Measurements from ENCODE around the gene FBH1.

FBH1 gene

GRCh38 chr10:5891009-5891408 lies 966 bp downstream of the FBH1 start:
- H3K4me1 Mint-ChIP-seq = peaks cover 62% of the 10 kb centered on the region
- peaks cover 26% of the 10 kb centered on the region for H3K36me3 Mint-ChIP-seq (ENCODE audit: low read depth)
- ATAC-seq = no peak
- H3K27ac Mint-ChIP-seq = peak overlapping the region; percentile 88
- DNase-seq = no peak
- peak overlapping the region; percentile 94 for H3K4me3 Mint-ChIP-seq
- H3K9me3 Mint-ChIP-seq = no peaks in the 10 kb centered on the region
- H3K27me3 Mint-ChIP-seq = no peaks in the 10 kb centered on the region

- Mint-ChIP-seq H3K27ac (no peak overlapping the region), H3K36me3 (ENCODE audit: low read depth) (peaks cover 24% of the 10 kb centered on the region), H3K4me3 (peak overlapping the region; percentile 44), H3K9me3 (no peaks in the 10 kb centered on the region), H3K27me3 (no peaks in the 10 kb centered on the region), H3K4me1 (peaks cover 65% of the 10 kb centered on the region)
- no peak for DNase-seq
- ATAC-seq = no peak
Observed at GRCh38 chr10:5892007-5892406, 2.0 kb downstream of the FBH1 start.

DNA sequence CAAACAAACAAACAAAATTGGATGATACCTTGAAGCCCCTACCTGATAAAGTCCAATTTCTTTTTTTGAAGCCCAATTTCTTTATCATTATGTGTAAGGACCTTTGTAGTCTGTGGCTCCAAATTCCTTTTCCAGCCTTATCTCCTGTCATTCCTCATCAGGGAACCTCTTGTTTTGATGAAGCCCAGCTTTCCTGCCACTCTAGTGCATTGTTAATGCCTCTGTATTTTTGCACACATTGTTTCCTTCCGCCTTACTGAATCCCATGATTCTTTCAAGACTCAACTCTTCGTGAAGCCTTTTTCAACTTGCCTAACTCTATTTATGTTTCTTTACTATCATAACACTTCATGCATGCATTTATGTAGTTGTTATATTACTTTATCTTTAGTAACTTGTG lies 3.3 kb downstream of the FBH1 start:
- Mint-ChIP-seq H3K4me1 (peaks cover 56% of the 10 kb centered on the region), H3K9me3 (no peaks in the 10 kb centered on the region), H3K36me3 (ENCODE audit: low read depth) (peaks cover 30% of the 10 kb centered on the region), H3K27ac (no peak overlapping the region), H3K4me3 (no peak overlapping the region), H3K27me3 (no peaks in the 10 kb centered on the region)
- ATAC-seq (no peak), DNase-seq (no peak)

DNA sequence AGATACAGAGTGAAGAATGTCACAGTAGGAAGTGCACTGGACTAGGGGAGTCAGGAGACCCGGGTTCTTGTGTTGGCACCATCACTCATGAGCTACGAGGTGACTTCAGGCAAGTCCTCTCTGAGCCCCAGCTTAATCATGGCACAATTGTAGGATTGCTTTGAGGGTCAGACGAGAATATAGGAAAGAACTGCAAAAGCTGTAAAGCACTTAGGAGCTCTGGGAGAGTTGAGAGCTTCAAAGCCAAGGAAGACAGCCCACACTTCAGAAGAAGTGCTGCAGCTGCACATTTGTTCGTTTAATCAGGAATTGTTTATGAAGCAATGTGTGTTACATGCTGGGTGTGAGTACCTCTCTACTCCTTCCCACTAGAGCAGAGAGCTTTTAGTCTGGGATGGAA lies 4.4 kb downstream of the FBH1 start:
- H3K9me3 Mint-ChIP-seq = no peaks in the 10 kb centered on the region
- no peak overlapping the region for H3K27ac Mint-ChIP-seq
- H3K4me3 Mint-ChIP-seq = no peak overlapping the region
- peaks cover 30% of the 10 kb centered on the region for H3K36me3 Mint-ChIP-seq (ENCODE audit: low read depth)
- DNase-seq (no peak), ATAC-seq (no peak)
- H3K4me1 Mint-ChIP-seq = peaks cover 50% of the 10 kb centered on the region
- no peaks in the 10 kb centered on the region for H3K27me3 Mint-ChIP-seq

DNA sequence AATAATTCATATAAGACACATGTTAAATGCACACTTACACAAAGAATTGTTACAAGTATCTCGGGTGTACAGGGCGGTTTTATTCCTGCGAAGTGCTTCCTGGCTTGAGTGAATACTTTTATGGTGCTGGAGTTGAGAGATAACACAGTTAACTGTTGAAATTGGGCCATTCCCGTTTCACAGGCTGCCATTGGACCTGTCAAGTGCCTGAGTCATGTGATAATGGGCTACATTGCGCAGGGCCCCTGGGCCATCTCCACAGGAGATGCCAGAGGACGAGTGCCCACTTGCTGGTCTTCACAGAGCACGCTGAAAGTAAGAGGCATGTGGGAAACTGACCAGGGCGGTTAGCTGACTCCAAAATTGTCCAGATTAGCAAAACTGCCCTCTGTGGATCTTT lies 4.8 kb downstream of the FBH1 start:
- H3K9me3 Mint-ChIP-seq = no peaks in the 10 kb centered on the region
- peaks cover 50% of the 10 kb centered on the region for H3K4me1 Mint-ChIP-seq
- H3K27ac Mint-ChIP-seq = no peak overlapping the region
- no peak overlapping the region for H3K4me3 Mint-ChIP-seq
- DNase-seq (no peak), ATAC-seq (no peak)
- no peaks in the 10 kb centered on the region for H3K27me3 Mint-ChIP-seq
- peaks cover 30% of the 10 kb centered on the region for H3K36me3 Mint-ChIP-seq (ENCODE audit: low read depth)

- no peak for ATAC-seq
- H3K4me1 Mint-ChIP-seq = peaks cover 50% of the 10 kb centered on the region
- no peak overlapping the region for H3K27ac Mint-ChIP-seq
- peaks cover 30% of the 10 kb centered on the region for H3K36me3 Mint-ChIP-seq (ENCODE audit: low read depth)
- no peaks in the 10 kb centered on the region for H3K27me3 Mint-ChIP-seq
- no peak overlapping the region for H3K4me3 Mint-ChIP-seq
- DNase-seq = no peak
- H3K9me3 Mint-ChIP-seq = no peaks in the 10 kb centered on the region
Observed at GRCh38 chr10:5895365-5895764, 5.3 kb downstream of the FBH1 start.

GRCh38 chr10:5895804-5896203 lies 5.8 kb downstream of the FBH1 start:
- peaks cover 47% of the 10 kb centered on the region for H3K4me1 Mint-ChIP-seq
- ATAC-seq = no peak
- DNase-seq = no peak
- H3K9me3 Mint-ChIP-seq = no peaks in the 10 kb centered on the region
- peaks cover 27% of the 10 kb centered on the region for H3K36me3 Mint-ChIP-seq (ENCODE audit: low read depth)
- peak overlapping the region; percentile 64 for H3K27ac Mint-ChIP-seq
- no peak overlapping the region for H3K4me3 Mint-ChIP-seq
- no peaks in the 10 kb centered on the region for H3K27me3 Mint-ChIP-seq

DNA sequence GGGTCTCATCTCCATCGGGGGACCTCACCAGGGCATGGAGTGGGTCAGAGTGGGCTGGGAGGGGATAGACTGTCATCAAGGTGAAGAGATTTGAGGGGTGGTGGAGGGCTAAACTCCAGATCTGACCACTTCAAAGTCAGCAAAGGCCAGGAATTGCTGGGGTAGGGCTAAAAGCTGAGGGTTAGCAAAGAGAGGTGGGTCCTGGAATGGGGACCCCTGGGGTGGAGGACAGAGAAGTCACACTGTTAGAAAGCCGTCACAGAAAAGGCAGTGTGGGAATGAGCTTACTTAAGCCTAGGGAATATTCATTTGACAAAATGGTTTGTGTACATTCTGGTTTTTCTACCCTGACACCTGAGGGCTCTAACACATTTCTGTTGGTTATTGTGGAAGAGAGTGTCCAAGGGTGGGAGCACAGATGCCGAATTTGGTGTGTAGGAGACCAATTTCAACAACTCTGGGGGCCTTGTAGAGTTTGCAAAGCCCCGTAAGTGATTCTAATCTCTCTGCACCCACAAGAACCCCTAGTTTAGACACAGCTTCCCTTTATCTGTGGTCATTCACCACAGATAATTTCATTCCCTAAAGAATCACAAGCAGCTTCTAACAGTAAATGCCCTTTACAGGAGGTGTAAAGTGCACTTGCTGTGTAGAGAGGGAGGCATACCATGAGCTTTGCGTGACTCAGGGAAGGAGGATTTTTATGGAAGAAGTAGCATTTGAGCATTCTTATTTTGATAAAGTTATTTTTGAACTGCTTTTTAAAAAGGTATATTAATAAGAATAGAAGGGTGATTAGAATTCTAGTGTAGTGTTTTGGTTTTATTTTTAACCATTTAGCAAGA lies 6.4 kb downstream of the FBH1 start:
- Mint-ChIP-seq H3K27me3 (no peaks in the 10 kb centered on the region), H3K4me3 (no peak overlapping the region), H3K9me3 (no peaks in the 10 kb centered on the region), H3K4me1 (peaks cover 41% of the 10 kb centered on the region), H3K36me3 (ENCODE audit: low read depth) (peaks cover 27% of the 10 kb centered on the region), H3K27ac (peak overlapping the region; percentile 64)
- ATAC-seq (no peak), DNase-seq (no peak)

GRCh38 chr10:5897053-5897340 lies 7.0 kb downstream of the FBH1 start:
- Mint-ChIP-seq H3K27ac (no peak overlapping the region), H3K36me3 (ENCODE audit: low read depth) (peaks cover 27% of the 10 kb centered on the region), H3K27me3 (no peaks in the 10 kb centered on the region), H3K9me3 (no peaks in the 10 kb centered on the region), H3K4me1 (peaks cover 35% of the 10 kb centered on the region), H3K4me3 (no peak overlapping the region)
- ATAC-seq (no peak), DNase-seq (no peak)

GRCh38 chr10:5897504-5897903 lies 7.5 kb downstream of the FBH1 start:
- H3K36me3 Mint-ChIP-seq (ENCODE audit: low read depth) = peaks cover 27% of the 10 kb centered on the region
- H3K4me1 Mint-ChIP-seq = peaks cover 32% of the 10 kb centered on the region
- no peak overlapping the region for H3K4me3 Mint-ChIP-seq
- no peaks in the 10 kb centered on the region for H3K9me3 Mint-ChIP-seq
- no peaks in the 10 kb centered on the region for H3K27me3 Mint-ChIP-seq
- DNase-seq = no peak
- no peak overlapping the region for H3K27ac Mint-ChIP-seq
- ATAC-seq = no peak

GRCh38 chr10:5898163-5898562 lies 8.1 kb downstream of the FBH1 start:
- no peaks in the 10 kb centered on the region for H3K9me3 Mint-ChIP-seq
- ATAC-seq = no peak
- H3K36me3 Mint-ChIP-seq (ENCODE audit: low read depth) = peaks cover 27% of the 10 kb centered on the region
- H3K27ac Mint-ChIP-seq = no peak overlapping the region
- peaks cover 28% of the 10 kb centered on the region for H3K4me1 Mint-ChIP-seq
- no peak for DNase-seq
- no peaks in the 10 kb centered on the region for H3K27me3 Mint-ChIP-seq
- H3K4me3 Mint-ChIP-seq = no peak overlapping the region

GRCh38 chr10:5900247-5900646 lies 10.2 kb downstream of the FBH1 start:
- Mint-ChIP-seq H3K9me3 (no peaks in the 10 kb centered on the region), H3K4me3 (no peak overlapping the region), H3K36me3 (ENCODE audit: low read depth) (peaks cover 21% of the 10 kb centered on the region), H3K27me3 (no peaks in the 10 kb centered on the region), H3K4me1 (peaks cover 23% of the 10 kb centered on the region), H3K27ac (no peak overlapping the region)
- DNase-seq (no peak), ATAC-seq (no peak)

DNA sequence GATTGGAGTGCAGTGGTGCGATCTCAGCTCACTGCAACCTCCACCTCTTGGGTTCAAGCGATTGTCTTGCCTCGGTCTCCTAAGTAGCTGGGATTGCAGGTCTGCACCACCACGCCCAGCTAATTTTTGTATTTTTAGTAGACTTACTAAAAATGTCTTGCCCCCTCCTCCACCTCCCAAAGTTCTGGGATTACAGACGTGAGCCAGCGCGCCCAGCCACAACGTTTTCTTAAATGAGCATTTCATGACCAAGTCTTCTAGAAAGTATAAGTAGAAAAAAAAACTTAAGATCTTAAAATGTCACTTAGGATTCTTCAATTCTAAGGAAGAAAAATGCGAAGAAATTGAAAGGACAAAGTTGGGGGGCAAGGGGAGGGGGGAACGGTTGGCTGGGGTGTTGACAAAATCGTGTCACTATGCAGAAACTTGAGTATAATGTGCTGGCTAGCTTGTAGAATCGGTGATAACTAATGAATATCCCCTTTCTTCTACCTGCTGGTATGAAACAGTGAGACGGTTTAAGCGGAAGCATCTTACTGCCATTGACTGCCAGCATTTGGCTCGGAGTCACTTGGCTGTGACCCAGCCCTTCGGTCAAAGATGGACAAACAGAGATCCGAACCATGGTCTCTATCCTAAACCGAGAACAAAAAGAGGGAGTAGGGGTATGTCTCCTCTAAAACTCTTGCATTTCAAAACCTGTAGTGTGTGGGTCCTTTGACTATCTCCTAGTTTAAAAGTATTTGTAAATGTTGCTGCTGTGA lies 12.7 kb downstream of the FBH1 start:
- DNase-seq (no peak), ATAC-seq (no peak)
- H3K36me3 Mint-ChIP-seq (ENCODE audit: low read depth) = peaks cover 25% of the 10 kb centered on the region
- no peaks in the 10 kb centered on the region for H3K9me3 Mint-ChIP-seq
- no peak overlapping the region for H3K27ac Mint-ChIP-seq
- peaks cover 15% of the 10 kb centered on the region for H3K4me1 Mint-ChIP-seq
- H3K4me3 Mint-ChIP-seq = no peak overlapping the region
- no peaks in the 10 kb centered on the region for H3K27me3 Mint-ChIP-seq

GRCh38 chr10:5903563-5903962 lies 13.5 kb downstream of the FBH1 start:
- H3K36me3 Mint-ChIP-seq (ENCODE audit: low read depth) = peaks cover 22% of the 10 kb centered on the region
- no peak overlapping the region for H3K27ac Mint-ChIP-seq
- no peak for ATAC-seq
- H3K9me3 Mint-ChIP-seq = no peaks in the 10 kb centered on the region
- DNase-seq = no peak
- peaks cover 15% of the 10 kb centered on the region for H3K4me1 Mint-ChIP-seq
- H3K4me3 Mint-ChIP-seq = no peak overlapping the region
- no peaks in the 10 kb centered on the region for H3K27me3 Mint-ChIP-seq

GRCh38 chr10:5904227-5904626 lies 14.2 kb downstream of the FBH1 start:
- peak overlapping the region; percentile 39 for H3K27ac Mint-ChIP-seq

More at GRCh38 chr10:5904227-5904626, 14.2 kb downstream of the FBH1 start:
- ATAC-seq (peak; percentile 59), DNase-seq (no peak)
- Mint-ChIP-seq H3K4me1 (peaks cover 15% of the 10 kb centered on the region), H3K27me3 (no peaks in the 10 kb centered on the region), H3K36me3 (ENCODE audit: low read depth) (peaks cover 28% of the 10 kb centered on the region), H3K4me3 (no peak overlapping the region), H3K9me3 (no peaks in the 10 kb centered on the region)

Measured in activated naive CD8-positive, alpha-beta T cell treated with anti-CD3 and anti-CD28 coated beads, Interleukin-2, amount 50 U/mL, for 24 hours (primary cell).